GM18951 (cell line): ENCODE data around the gene DENND11.
"Not testable (repeated sequence)": the region's sequence is repeated elsewhere in the genome, so short reads cannot be mapped to it uniquely, and the experiment has no call there.

ENCODE experiments used
- POLR2A ChIP-seq: IDR thresholded peaks from 4 replicates; pipeline ENCODE4 v1.6.1; 2011; ENCODE audit warnings: mild to moderate bottlenecking; ENCODE audit not compliant: insufficient read length, insufficient read depth; ENCODE audit errors: extremely low read depth
- in situ Hi-C: fragments of 300-500 bp; cut with MboI; formaldehyde crosslinking; loops from one replicate; pipeline ENCODE4 v1.12.0; 2022; ENCODE audit warnings: low sequenced_read_pairs, mixed read lengths, inconsistent platforms; ENCODE audit not compliant: unreplicated experiment

Gene DENND11

DNA sequence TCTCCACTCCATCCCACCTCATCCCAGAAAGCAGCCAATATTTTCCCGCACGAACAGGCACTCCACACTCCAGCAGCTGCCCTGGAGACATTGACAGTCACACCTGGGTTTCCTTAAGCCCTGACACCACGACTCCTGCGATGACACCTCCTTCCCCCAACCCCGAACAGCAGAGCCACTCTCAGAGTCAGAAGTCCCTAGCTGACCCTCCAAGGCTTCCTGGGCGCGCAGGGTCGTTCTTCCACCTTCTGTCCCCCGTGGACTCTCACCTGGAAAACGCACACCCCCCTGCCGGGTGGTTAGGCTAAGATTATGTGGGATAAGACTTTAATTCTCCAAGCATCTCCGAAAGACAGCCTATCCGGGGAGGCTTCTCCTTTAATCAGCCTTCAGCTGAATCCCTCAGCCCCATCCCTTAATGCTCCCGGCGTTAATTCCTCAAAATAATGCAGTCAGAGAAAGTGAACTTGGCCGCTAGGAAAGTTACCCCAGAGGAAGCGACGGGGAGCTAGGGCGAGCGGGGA is 1.1 kb downstream of the DENND11 start:
- no peak for TF ChIP-seq POLR2A
- in situ Hi-C loops = no loop called here

- in situ Hi-C loops = no loop called here
- TF ChIP-seq POLR2A = no peak
These were observed 1.6 kb downstream of the DENND11 start for GRCh38 chr7:141700296-141700847.

DNA sequence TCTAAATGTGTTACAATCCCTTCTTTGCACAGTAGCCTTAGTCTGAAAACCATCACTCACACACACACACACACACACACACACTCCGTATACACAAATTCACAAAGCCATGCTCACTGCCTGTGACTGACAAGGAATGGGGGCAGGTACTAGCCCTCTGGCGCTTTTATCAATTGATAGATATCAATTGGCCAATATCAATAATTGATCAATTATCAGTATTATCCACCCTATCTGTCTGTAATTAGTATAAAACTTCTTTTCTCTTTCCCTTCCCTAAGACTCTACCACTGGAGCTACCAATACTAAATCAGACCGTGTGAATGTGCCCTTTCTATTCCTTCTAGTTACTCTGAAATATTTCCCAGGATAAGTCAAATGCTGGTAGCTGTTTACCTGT is 2.1 kb downstream of the DENND11 start:
- TF ChIP-seq POLR2A = no peak
- in situ Hi-C loops = no loop called here

DNA sequence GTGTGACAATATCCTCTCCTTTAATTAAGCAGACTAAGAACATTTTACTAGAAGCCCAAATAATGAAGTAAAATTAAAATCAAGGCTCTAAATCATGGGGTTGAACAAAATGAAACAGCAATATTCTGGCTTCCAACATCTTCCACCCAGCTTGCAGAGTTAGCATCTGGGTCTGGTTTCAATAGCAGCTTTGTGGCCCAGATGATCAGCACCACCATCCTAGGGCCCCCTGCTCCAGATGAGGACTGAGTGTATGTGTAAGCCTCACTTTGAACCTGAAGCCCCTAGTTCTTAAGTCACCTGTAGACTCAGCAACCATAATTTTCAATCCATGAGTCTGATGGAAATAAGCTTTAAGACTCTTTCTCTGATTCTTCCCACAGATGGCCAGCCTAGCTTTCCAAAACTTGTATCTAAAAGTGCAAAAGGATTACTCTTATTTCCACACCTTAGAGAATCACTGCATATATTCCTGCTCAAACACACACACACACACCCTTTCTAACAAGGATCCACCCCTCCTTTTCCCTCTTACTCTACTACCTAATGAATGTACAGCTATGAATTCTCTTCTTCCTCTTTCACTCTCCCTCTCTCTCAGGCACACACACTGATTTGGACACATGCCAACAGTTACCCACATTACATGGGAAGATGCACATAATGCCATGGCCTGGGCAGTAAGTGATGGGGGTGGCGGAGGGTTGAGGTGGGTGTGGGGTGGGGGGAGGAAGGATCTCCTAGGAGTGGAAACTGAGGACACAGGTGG is 3.5 kb downstream of the DENND11 start:
- in situ Hi-C loops = no loop called here
- TF ChIP-seq POLR2A = no peak

GRCh38 chr7:141697211-141697871 is 4.6 kb downstream of the DENND11 start:
- no peak for TF ChIP-seq POLR2A
- in situ Hi-C loops = no loop called here

DNA sequence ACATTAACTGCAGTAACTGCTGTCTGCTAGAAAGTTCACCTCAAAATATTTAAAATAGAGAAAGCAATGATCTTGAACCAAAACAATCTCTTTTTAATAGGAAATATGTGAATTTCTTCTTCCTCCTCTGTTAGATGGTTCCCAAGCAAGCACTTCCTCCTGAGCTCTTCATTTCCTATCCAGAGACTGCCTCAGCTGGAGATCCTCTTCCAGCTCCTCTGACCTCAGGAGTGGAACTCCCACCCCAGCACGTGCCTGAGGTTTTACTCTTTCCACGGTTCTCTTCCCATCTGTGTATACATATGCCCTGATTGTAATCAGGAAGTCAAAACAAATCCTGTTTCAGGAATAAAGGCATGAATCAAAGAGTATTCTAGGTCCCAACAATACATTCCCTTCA is 5.6 kb downstream of the DENND11 start:
- in situ Hi-C loops = no loop called here
- TF ChIP-seq POLR2A = no peak

DNA sequence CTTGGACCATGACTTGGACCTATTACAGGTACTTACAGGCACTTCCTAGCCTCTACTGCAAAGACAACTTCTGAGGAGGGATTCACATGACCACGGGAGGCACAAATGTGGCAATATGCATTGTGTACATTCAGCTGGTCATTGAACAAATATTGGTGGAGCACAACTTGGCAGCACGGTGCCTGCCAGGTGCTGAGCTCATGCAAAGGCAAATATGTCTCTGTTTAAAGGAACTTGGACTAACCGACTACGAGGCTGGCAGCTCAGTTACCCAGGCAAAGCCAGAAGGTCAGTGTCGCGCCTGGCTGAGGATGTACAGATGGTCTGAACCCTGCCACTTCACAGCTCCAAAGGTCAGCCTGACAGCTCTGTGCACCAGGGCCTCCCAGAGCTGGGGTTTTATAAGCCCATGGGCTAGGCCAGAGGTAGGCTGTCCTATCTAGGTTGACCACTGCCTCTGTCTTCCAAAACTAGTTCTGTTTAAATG is 6.1 kb downstream of the DENND11 start:
- no peak for TF ChIP-seq POLR2A
- in situ Hi-C loops = no loop called here

DNA sequence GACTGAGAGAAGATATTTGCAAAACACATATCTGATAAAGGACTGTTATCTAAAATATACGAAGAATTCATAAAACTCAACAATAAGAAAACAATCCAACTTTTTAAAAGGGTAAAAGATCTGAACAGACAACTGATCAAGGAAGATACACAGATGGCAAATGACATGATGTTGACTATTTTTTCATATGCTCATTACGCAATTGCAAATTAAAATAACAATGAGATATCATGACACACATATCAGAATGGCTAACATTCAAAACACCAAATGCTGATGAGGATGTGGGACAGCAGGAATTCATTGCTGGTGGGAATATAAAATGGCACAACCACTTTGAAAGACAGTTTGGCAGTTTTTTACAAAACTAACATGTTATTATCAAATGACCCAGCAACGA is 8.9 kb downstream of the DENND11 start:
- in situ Hi-C loops = no loop called here
- no peak for TF ChIP-seq POLR2A

DNA sequence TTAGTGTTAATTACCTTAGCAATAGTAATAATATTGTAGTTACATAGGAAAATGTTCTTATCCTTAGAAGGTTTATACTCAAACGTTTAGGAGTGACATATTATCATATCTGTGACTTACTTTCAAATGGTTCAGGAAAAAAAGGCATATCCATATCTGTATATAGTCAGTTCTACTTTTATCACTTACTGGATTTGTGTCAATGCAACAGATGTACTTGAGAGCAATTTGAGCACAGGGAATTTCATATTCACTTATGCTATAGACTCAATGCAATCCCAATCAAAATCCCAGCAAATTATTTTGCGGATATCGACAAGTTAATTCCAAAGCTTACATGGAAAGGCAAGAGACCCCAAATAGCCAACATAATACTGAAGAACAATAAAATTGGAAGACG is 10.0 kb downstream of the DENND11 start:
- no peak for TF ChIP-seq POLR2A
- in situ Hi-C loops = no loop called here

- no peak for TF ChIP-seq POLR2A
- in situ Hi-C loops = no loop called here
These were observed 10.4 kb downstream of the DENND11 start for GRCh38 chr7:141691540-141691939.

- in situ Hi-C loops = not testable (repeated sequence)
These were observed 12.7 kb downstream of the DENND11 start for GRCh38 chr7:141689072-141689825.

GRCh38 chr7:141688043-141688442 is 13.9 kb downstream of the DENND11 start:
- TF ChIP-seq POLR2A = no peak
- in situ Hi-C loops = no loop called here

GRCh38 chr7:141686670-141687069 is 15.3 kb downstream of the DENND11 start:
- in situ Hi-C loops = no loop called here
- TF ChIP-seq POLR2A = no peak
